Endothelial cell of umbilical vein (primary cell): ENCODE results near the gene SPACA7. TPM values are rescaled to one million over a fixed set of nuclear protein-coding genes. Genes with fewer than 3 reads are reported as not detected.

Experiments
- BruUV-seq: library from RNA; stranded (reverse); fragments of 400-500 nt; replicated peaks from 2 replicates; lab custom pipeline; 2021; lab: Mats Ljungman, UMichigan
- CTCF ChIA-PET: fragments of 300-600, 350-600 bp; sonication (Branson Sonifier 250); formaldehyde crosslinking; loops from one replicate; lab custom pipeline; 2021; ENCODE audit warnings: antibody characterized with exemption, inconsistent platforms; lab: Charles Lee
- POLR2A ChIA-PET: fragments of 300-600, 350-600 bp; sonication (Branson Sonifier 250); formaldehyde crosslinking; loops from one replicate; lab custom pipeline; 2021; ENCODE audit warnings: antibody characterized with exemption, inconsistent platforms; lab: Charles Lee
- DNase-seq: peaks from one replicate; pipeline ENCODE4 v3.0.0-alpha.2; 2011; ENCODE audit warnings: low read depth, low spot score
- FAIRE-seq: peaks from 2 replicates; lab custom pipeline; 2011; peaks lifted over from hg19 to GRCh38; lab: Jason Lieb, UNC
- H2AFZ ChIP-seq: 2 replicates; pipeline ENCODE4 v1.6.0; 2012; ENCODE audit warnings: low read depth, low read length, control low read depth, inconsistent platforms
- H3K27ac ChIP-seq: 2 replicates; pipeline ENCODE4 v1.5.1; 2011; ENCODE audit warnings: low read depth, mild to moderate bottlenecking, control low read depth, low read length, moderate library complexity; ENCODE audit not compliant: insufficient read depth
- H3K27me3 ChIP-seq, 2 experiments: 2 replicates each; pipeline versions ENCODE4 v1.6.0 to v1.6.1; 2011; ENCODE audit warnings: low read length in 2 of 2, mixed read lengths in 1 of 2; ENCODE audit not compliant: control insufficient read depth in 2 of 2, insufficient read depth in 2 of 2
- H3K36me3 ChIP-seq, 2 experiments: 2 replicates in 1 of 2; 3 replicates in 1 of 2; pipeline ENCODE4 v1.5.1; 2011; ENCODE audit warnings: low read length in 2 of 2, mild to moderate bottlenecking in 1 of 2, moderate library complexity in 1 of 2; ENCODE audit not compliant: control insufficient read depth in 2 of 2, insufficient read depth in 2 of 2; ENCODE audit errors: extremely low read depth in 1 of 2
- H3K4me1 ChIP-seq: 3 replicates; pipeline ENCODE4 v1.5.1; 2011; ENCODE audit warnings: mild to moderate bottlenecking, low read length; ENCODE audit not compliant: control insufficient read depth, insufficient read depth; ENCODE audit errors: extremely low read depth
- H3K4me2 ChIP-seq: 2 replicates; pipeline ENCODE4 v1.6.1; 2011; ENCODE audit warnings: low read length, control low read depth, mixed read lengths; ENCODE audit not compliant: insufficient read depth
- H3K4me3 ChIP-seq, 3 experiments: fragments of 200-600 bp in 1 of 3; sonication (generic), shearing (Covaris generic) in 1 of 3; replicated peaks in 1 of 3; 2 replicates each; pipeline ENCODE4 v1.5.1; 2011 to 2016; ENCODE audit warnings: control low read depth in 3 of 3, low read length in 3 of 3, mild to moderate bottlenecking in 2 of 3, inconsistent platforms in 1 of 3, low read depth in 1 of 3, moderate library complexity in 1 of 3; ENCODE audit not compliant: insufficient read depth in 1 of 3
- H3K79me2 ChIP-seq: 2 replicates; pipeline ENCODE4 v1.6.0; 2012; ENCODE audit warnings: low read length, inconsistent platforms; ENCODE audit not compliant: control insufficient read depth, insufficient read depth
- H3K9ac ChIP-seq: replicated peaks from 2 replicates; pipeline ENCODE3; 2011; ENCODE audit warnings: low read length, control low read depth; ENCODE audit not compliant: insufficient read depth; ENCODE audit errors: extremely low read depth
- H3K9me1 ChIP-seq: replicated peaks from 3 replicates; pipeline ENCODE4 v1.6.0; 2011; ENCODE audit warnings: mild to moderate bottlenecking, low read length; ENCODE audit not compliant: control insufficient read depth, insufficient read depth; ENCODE audit errors: extremely low read depth
- H3K9me3 ChIP-seq: replicated peaks from 2 replicates; pipeline ENCODE4 v1.5.1; 2012; ENCODE audit warnings: low read length, inconsistent platforms; ENCODE audit not compliant: control insufficient read depth, insufficient read depth
- H4K20me1 ChIP-seq: replicated peaks from 2 replicates; pipeline ENCODE3; 2011; ENCODE audit warnings: mild to moderate bottlenecking, low read length; ENCODE audit not compliant: control insufficient read depth, insufficient read depth; ENCODE audit errors: extremely low read depth
- EZH2 ChIP-seq: IDR thresholded peaks from 2 replicates; pipeline ENCODE4 v1.6.1; 2012; ENCODE audit warnings: borderline replicate concordance, low read depth, mild to moderate bottlenecking, moderate library complexity, low read length, inconsistent platforms; ENCODE audit not compliant: severe bottlenecking
- FOS ChIP-seq: IDR thresholded peaks from 2 replicates; pipeline ENCODE4 v1.6.1; 2011; ENCODE audit warnings: mild to moderate bottlenecking, low read length, moderate library complexity, borderline replicate concordance; ENCODE audit not compliant: insufficient read depth
- GATA2 ChIP-seq: IDR thresholded peaks from 2 replicates; pipeline ENCODE4 v1.7.0; 2011; ENCODE audit warnings: low read depth, mild to moderate bottlenecking, moderate library complexity, mixed read lengths, low read length; ENCODE audit not compliant: insufficient read length, insufficient read depth
- JUN ChIP-seq: IDR thresholded peaks from 2 replicates; pipeline ENCODE4 v1.6.1; 2011; ENCODE audit warnings: borderline replicate concordance, low read depth; ENCODE audit not compliant: insufficient read length, insufficient read depth
- MYC ChIP-seq: IDR thresholded peaks from one replicate; pipeline ENCODE4 v1.6.1; 2011; ENCODE audit warnings: mild to moderate bottlenecking, low read depth, low read length
- POLR2A ChIP-seq: IDR thresholded peaks from 2 replicates; pipeline ENCODE4 v1.6.1; 2012; ENCODE audit warnings: low read depth, mild to moderate bottlenecking, control low read depth, low read length
- POLR2AphosphoS5 ChIP-seq: IDR thresholded peaks from 2 replicates; pipeline ENCODE4 v1.6.1; 2012; ENCODE audit warnings: low read depth, mild to moderate bottlenecking, control low read depth, low read length, moderate library complexity; ENCODE audit not compliant: insufficient read depth
- dilution Hi-C: fragments of 300-500 bp; cut with MboI; formaldehyde crosslinking; loops from one replicate; pipeline ENCODE4 v1.15.0; 2019; ENCODE audit warnings: low sequenced_read_pairs; ENCODE audit not compliant: extremely low pct_ligation_motif_present
- intact Hi-C: fragments of 100-400 bp; cut with micrococcal nuclease; formaldehyde crosslinking; loops from one replicate; pipeline ENCODE4 v1.10.0; 2022
- polyA plus RNA-seq, 4 experiments: library from polyadenylated mRNA; depleted of rRNA in 3 of 4; stranded (reverse) in 3 of 4; unstranded in 1 of 4; fragments of >200 nt; gene quantifications; 2 replicates each; pipeline versions ENCODE4 v1.2.1 to v1.2.3, GENCODE V29; 2011 to 2012; ENCODE audit warnings: missing spikeins in 1 of 4
- total RNA-seq: library from RNA; stranded (reverse); gene quantifications from 2 replicates; pipeline ENCODE4 v1.2.3, GENCODE V29; 2021
- TF ChIP-seq, protein P1 (sequence below): IDR thresholded peaks from 2 replicates; pipeline ENCODE4 v1.6.1; 2011; ENCODE audit not compliant: insufficient read depth, insufficient read length
- TF ChIP-seq, protein P2 (sequence below), 2 donors: IDR thresholded peaks; 1 replicate in 1 of 2; 2 replicates in 1 of 2; pipeline ENCODE4 v1.5.1; 2011; ENCODE audit warnings: low read length in 2 of 2, mild to moderate bottlenecking in 2 of 2, moderate library complexity in 2 of 2, control low read depth in 1 of 2, inconsistent platforms in 1 of 2, low read depth in 1 of 2; ENCODE audit not compliant: insufficient read depth in 1 of 2; ENCODE audit errors: extremely low read depth in 1 of 2

Gene SPACA7
- total and polyA plus RNA-seq, 2 donors (not counting 3 experiments of a cell fraction or from before 2014, with no cell fraction given), result not detected

DNA sequence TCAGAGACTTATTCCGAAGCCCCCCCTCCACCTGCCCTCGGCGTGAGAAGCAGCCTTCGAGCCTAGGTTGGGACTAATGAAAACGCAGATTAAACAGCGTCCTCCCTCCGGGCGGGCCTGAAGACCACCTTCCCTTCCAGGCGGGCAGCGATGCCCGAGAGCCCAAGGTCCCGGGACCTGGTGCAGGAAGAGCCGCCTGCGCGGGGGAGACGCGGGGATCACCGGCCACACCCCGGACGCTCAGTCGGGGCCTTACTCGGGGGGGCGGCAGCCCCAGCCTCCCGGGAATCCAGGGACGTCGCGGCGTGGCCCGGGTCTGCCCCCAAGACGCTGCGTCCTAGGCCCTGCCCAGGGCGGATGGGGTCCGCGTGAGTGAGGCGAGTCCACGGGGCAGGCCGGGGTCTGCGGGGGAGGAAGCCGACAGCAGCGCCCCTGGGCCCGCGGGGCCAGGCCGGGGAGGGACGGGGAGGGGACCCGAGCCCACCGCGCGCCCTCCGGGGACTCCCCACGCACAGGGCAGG, 33.3 kb upstream of the SPACA7 start:
- Histone ChIP-seq H3K36me3 (no peaks in the 10 kb centered on the region), H3K27ac (no peak overlapping the region), H2AFZ (no peak overlapping the region), H3K4me3 (no peak overlapping the region), H3K27me3 (no peaks in the 10 kb centered on the region), H3K79me2 (no peaks in the 10 kb centered on the region), H4K20me1 (no peaks in the 10 kb centered on the region), H3K4me2 (no peak overlapping the region), H3K9me3 (no peaks in the 10 kb centered on the region), H3K4me1 (no peaks in the 10 kb centered on the region), H3K9ac (no peak overlapping the region), H3K9me1 (no peaks in the 10 kb centered on the region)
- CTCF ChIA-PET, result no interaction called here
- POLR2A ChIA-PET, result no interaction called here
- dilution Hi-C loops, result no loop called here
- FAIRE-seq, result no peak
- no TSS peak for BruUV-seq
- no peak for DNase-seq
- intact Hi-C loops, result no loop called here
- TF ChIP-seq JUN, result no peak
- TF ChIP-seq MYC, result no peak
- no peak for TF ChIP-seq EZH2
- TF ChIP-seq, protein P1, sequence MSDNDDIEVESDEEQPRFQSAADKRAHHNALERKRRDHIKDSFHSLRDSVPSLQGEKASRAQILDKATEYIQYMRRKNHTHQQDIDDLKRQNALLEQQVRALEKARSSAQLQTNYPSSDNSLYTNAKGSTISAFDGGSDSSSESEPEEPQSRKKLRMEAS, result no peak
- no peak for TF ChIP-seq GATA2
- TF ChIP-seq, protein P2, sequence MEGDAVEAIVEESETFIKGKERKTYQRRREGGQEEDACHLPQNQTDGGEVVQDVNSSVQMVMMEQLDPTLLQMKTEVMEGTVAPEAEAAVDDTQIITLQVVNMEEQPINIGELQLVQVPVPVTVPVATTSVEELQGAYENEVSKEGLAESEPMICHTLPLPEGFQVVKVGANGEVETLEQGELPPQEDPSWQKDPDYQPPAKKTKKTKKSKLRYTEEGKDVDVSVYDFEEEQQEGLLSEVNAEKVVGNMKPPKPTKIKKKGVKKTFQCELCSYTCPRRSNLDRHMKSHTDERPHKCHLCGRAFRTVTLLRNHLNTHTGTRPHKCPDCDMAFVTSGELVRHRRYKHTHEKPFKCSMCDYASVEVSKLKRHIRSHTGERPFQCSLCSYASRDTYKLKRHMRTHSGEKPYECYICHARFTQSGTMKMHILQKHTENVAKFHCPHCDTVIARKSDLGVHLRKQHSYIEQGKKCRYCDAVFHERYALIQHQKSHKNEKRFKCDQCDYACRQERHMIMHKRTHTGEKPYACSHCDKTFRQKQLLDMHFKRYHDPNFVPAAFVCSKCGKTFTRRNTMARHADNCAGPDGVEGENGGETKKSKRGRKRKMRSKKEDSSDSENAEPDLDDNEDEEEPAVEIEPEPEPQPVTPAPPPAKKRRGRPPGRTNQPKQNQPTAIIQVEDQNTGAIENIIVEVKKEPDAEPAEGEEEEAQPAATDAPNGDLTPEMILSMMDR (IDR thresholded peaks at IDR 0.05; ENCODE audit: extremely low read depth in 1 of 2, insufficient read depth in 1 of 2, low read depth in 1 of 2, low read length in 2 of 2), result no peak
- no peak for TF ChIP-seq FOS
- no peak for TF ChIP-seq POLR2AphosphoS5
- TF ChIP-seq POLR2A, result no peak
